Endothelial cell of umbilical vein (primary cell): Measurements from ENCODE around the gene CC2D1A. TPM values are rescaled to one million over a fixed set of nuclear protein-coding genes. Genes with fewer than 3 reads are reported as not detected.
"Not testable (repeated sequence)": the region's sequence is repeated elsewhere in the genome, so short reads cannot be mapped to it uniquely, and the experiment has no call there.

Experiments used
- BruUV-seq: library from RNA; stranded (reverse); fragments of 400-500 nt; replicated peaks from 2 replicates; lab custom pipeline; 2021; lab: Mats Ljungman, UMichigan
- CTCF ChIA-PET: fragments of 300-600, 350-600 bp; sonication (Branson Sonifier 250); formaldehyde crosslinking; loops from one replicate; lab custom pipeline; 2021; ENCODE audit warnings: antibody characterized with exemption, inconsistent platforms; lab: Charles Lee
- POLR2A ChIA-PET: fragments of 300-600, 350-600 bp; sonication (Branson Sonifier 250); formaldehyde crosslinking; loops from one replicate; lab custom pipeline; 2021; ENCODE audit warnings: antibody characterized with exemption, inconsistent platforms; lab: Charles Lee
- DNase-seq: peaks from one replicate; pipeline ENCODE4 v3.0.0-alpha.2; 2011; ENCODE audit warnings: low read depth, low spot score
- FAIRE-seq: peaks from 2 replicates; lab custom pipeline; 2011; peaks lifted over from hg19 to GRCh38; lab: Jason Lieb, UNC
- H2AFZ ChIP-seq: 2 replicates; pipeline ENCODE4 v1.6.0; 2012; ENCODE audit warnings: low read depth, low read length, control low read depth, inconsistent platforms
- H3K27ac ChIP-seq: 2 replicates; pipeline ENCODE4 v1.5.1; 2011; ENCODE audit warnings: low read depth, mild to moderate bottlenecking, control low read depth, low read length, moderate library complexity; ENCODE audit not compliant: insufficient read depth
- H3K27me3 ChIP-seq, 2 experiments: 2 replicates each; pipeline versions ENCODE4 v1.6.0 to v1.6.1; 2011; ENCODE audit warnings: low read length in 2 of 2, mixed read lengths in 1 of 2; ENCODE audit not compliant: control insufficient read depth in 2 of 2, insufficient read depth in 2 of 2
- H3K36me3 ChIP-seq, 2 experiments: 2 replicates in 1 of 2; 3 replicates in 1 of 2; pipeline ENCODE4 v1.5.1; 2011; ENCODE audit warnings: low read length in 2 of 2, mild to moderate bottlenecking in 1 of 2, moderate library complexity in 1 of 2; ENCODE audit not compliant: control insufficient read depth in 2 of 2, insufficient read depth in 2 of 2; ENCODE audit errors: extremely low read depth in 1 of 2
- H3K4me1 ChIP-seq: 3 replicates; pipeline ENCODE4 v1.5.1; 2011; ENCODE audit warnings: mild to moderate bottlenecking, low read length; ENCODE audit not compliant: control insufficient read depth, insufficient read depth; ENCODE audit errors: extremely low read depth
- H3K4me2 ChIP-seq: 2 replicates; pipeline ENCODE4 v1.6.1; 2011; ENCODE audit warnings: low read length, control low read depth, mixed read lengths; ENCODE audit not compliant: insufficient read depth
- H3K4me3 ChIP-seq, 3 experiments: fragments of 200-600 bp in 1 of 3; sonication (generic), shearing (Covaris generic) in 1 of 3; replicated peaks in 1 of 3; 2 replicates each; pipeline ENCODE4 v1.5.1; 2011 to 2016; ENCODE audit warnings: control low read depth in 3 of 3, low read length in 3 of 3, mild to moderate bottlenecking in 2 of 3, inconsistent platforms in 1 of 3, low read depth in 1 of 3, moderate library complexity in 1 of 3; ENCODE audit not compliant: insufficient read depth in 1 of 3
- H3K79me2 ChIP-seq: 2 replicates; pipeline ENCODE4 v1.6.0; 2012; ENCODE audit warnings: low read length, inconsistent platforms; ENCODE audit not compliant: control insufficient read depth, insufficient read depth
- H3K9ac ChIP-seq: replicated peaks from 2 replicates; pipeline ENCODE3; 2011; ENCODE audit warnings: low read length, control low read depth; ENCODE audit not compliant: insufficient read depth; ENCODE audit errors: extremely low read depth
- H3K9me1 ChIP-seq: replicated peaks from 3 replicates; pipeline ENCODE4 v1.6.0; 2011; ENCODE audit warnings: mild to moderate bottlenecking, low read length; ENCODE audit not compliant: control insufficient read depth, insufficient read depth; ENCODE audit errors: extremely low read depth
- H3K9me3 ChIP-seq: replicated peaks from 2 replicates; pipeline ENCODE4 v1.5.1; 2012; ENCODE audit warnings: low read length, inconsistent platforms; ENCODE audit not compliant: control insufficient read depth, insufficient read depth
- H4K20me1 ChIP-seq: replicated peaks from 2 replicates; pipeline ENCODE3; 2011; ENCODE audit warnings: mild to moderate bottlenecking, low read length; ENCODE audit not compliant: control insufficient read depth, insufficient read depth; ENCODE audit errors: extremely low read depth
- GATA2 ChIP-seq: IDR thresholded peaks from 2 replicates; pipeline ENCODE4 v1.7.0; 2011; ENCODE audit warnings: low read depth, mild to moderate bottlenecking, moderate library complexity, mixed read lengths, low read length; ENCODE audit not compliant: insufficient read length, insufficient read depth
- MYC ChIP-seq: IDR thresholded peaks from one replicate; pipeline ENCODE4 v1.6.1; 2011; ENCODE audit warnings: mild to moderate bottlenecking, low read depth, low read length
- dilution Hi-C: fragments of 300-500 bp; cut with MboI; formaldehyde crosslinking; loops from one replicate; pipeline ENCODE4 v1.15.0; 2019; ENCODE audit warnings: low sequenced_read_pairs; ENCODE audit not compliant: extremely low pct_ligation_motif_present
- intact Hi-C: fragments of 100-400 bp; cut with micrococcal nuclease; formaldehyde crosslinking; loops from one replicate; pipeline ENCODE4 v1.10.0; 2022
- polyA plus RNA-seq, 4 experiments: library from polyadenylated mRNA; depleted of rRNA in 3 of 4; stranded (reverse) in 3 of 4; unstranded in 1 of 4; fragments of >200 nt; gene quantifications; 2 replicates each; pipeline versions ENCODE4 v1.2.1 to v1.2.3, GENCODE V29; 2011 to 2012; ENCODE audit warnings: missing spikeins in 1 of 4
- total RNA-seq: library from RNA; stranded (reverse); gene quantifications from 2 replicates; pipeline ENCODE4 v1.2.3, GENCODE V29; 2021

CC2D1A gene
- total and polyA plus RNA-seq, 2 donors (not counting 3 experiments of a cell fraction or from before 2014, with no cell fraction given): 13.6 to 33.7 TPM

- Histone ChIP-seq H3K9ac (no peak overlapping the region), H3K27ac (no peak overlapping the region), H3K4me2 (no peak overlapping the region), H2AFZ (no peak overlapping the region), H3K36me3 (peaks cover 0 to 12% of the 10 kb centered on the region in 2 experiments), H3K4me3 (no peak overlapping the region), H3K27me3 (no peaks in the 10 kb centered on the region), H3K9me3 (no peaks in the 10 kb centered on the region), H3K4me1 (no peaks in the 10 kb centered on the region), H3K79me2 (no peaks in the 10 kb centered on the region), H4K20me1 (no peaks in the 10 kb centered on the region), H3K9me1 (no peaks in the 10 kb centered on the region)
- ChIA-PET CTCF (no interaction called here), POLR2A (no interaction called here)
- BruUV-seq: no TSS peak
- intact Hi-C loops: no loop called here
- no peak for TF ChIP-seq GATA2
- no peak for TF ChIP-seq MYC
- dilution Hi-C loops: no loop called here
- no peak for DNase-seq
- FAIRE-seq: no peak
These were observed 66.6 kb downstream of the CC2D1A start for GRCh38 chr19:13972368-13973155.

DNA sequence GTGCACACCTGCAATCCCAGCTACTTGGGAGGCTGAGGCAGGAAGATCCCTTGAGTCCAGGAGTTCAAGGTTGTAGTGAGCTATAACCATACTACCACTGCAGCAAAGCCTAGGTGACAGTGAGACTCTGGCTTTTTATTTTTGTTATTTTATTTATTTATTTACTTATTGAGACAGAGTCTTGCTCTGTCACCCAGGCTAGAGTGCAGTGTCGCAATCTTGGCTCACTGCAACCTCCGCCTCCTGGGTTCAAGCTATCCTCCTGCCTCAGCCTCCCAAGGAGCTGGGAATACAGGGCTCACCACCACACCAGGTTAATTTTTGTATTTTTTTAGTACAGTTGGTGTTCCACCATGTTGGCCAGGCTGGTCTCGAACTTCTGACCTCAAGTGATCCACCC, 67.5 kb downstream of the CC2D1A start:
- H2AFZ ChIP-seq, H3K9ac ChIP-seq, H3K36me3 ChIP-seq, H3K9me1 ChIP-seq, intact Hi-C loops, H3K4me1 ChIP-seq, dilution Hi-C loops, H3K4me3 ChIP-seq, H3K27me3 ChIP-seq, H3K4me2 ChIP-seq, H3K9me3 ChIP-seq, BruUV-seq, H4K20me1 ChIP-seq, H3K79me2 ChIP-seq, DNase-seq, H3K27ac ChIP-seq, FAIRE-seq, POLR2A ChIA-PET: not testable (repeated sequence)
- CTCF ChIA-PET: interaction anchor here (1.2 kb wide), 1 partner anchor 99 kb away, joined by 3 read pairs; the partner anchor contains the start of gene MISP3
